Astrocyte of the cerebellum (primary cell): Measurements from ENCODE around the gene PLA2G5.

Experiments
- DNase-seq: peaks from one replicate; pipeline ENCODE4 v3.0.0-alpha.2; 2011; ENCODE audit warnings: low read depth
- H3K4me3 ChIP-seq: 2 replicates; pipeline ENCODE4 v1.5.1; 2011; ENCODE audit warnings: mild to moderate bottlenecking, low read depth, low read length, moderate library complexity
- CTCF ChIP-seq: IDR thresholded peaks from 2 replicates; pipeline ENCODE4 v1.5.1; 2012; ENCODE audit warnings: low read length, low read depth, moderate library complexity, mild to moderate bottlenecking; ENCODE audit errors: missing control alignments
- in situ Hi-C: cut with HindIII; loops from 2 replicates; pipeline ENCODE4 v1.10.0; 2017; ENCODE audit warnings: low sequenced_read_pairs

Gene PLA2G5

GRCh38 chr1:20086800-20087199, 16.8 kb downstream of the PLA2G5 start:
- in situ Hi-C loops = no loop called here
- DNase-seq = no peak
- H3K4me3 ChIP-seq = no peak overlapping the region
- no peak for TF ChIP-seq CTCF

- in situ Hi-C loops = no loop called here
- no peak for DNase-seq
- peak; percentile 10 for TF ChIP-seq CTCF
- no peak overlapping the region for H3K4me3 ChIP-seq
Measured at GRCh38 chr1:20087668-20088067, 17.7 kb downstream of the PLA2G5 start.

GRCh38 chr1:20089328-20090077, 19.5 kb downstream of the PLA2G5 start:
- no peak for DNase-seq
- no peak for TF ChIP-seq CTCF
- in situ Hi-C loops = no loop called here
- no peak overlapping the region for H3K4me3 ChIP-seq

- in situ Hi-C loops = no loop called here
- DNase-seq = no peak
- TF ChIP-seq CTCF = no peak
- no peak overlapping the region for H3K4me3 ChIP-seq
Measured at GRCh38 chr1:20090119-20090518, 20.1 kb downstream of the PLA2G5 start.

GRCh38 chr1:20090641-20091040, 20.6 kb downstream of the PLA2G5 start:
- no peak for DNase-seq
- H3K4me3 ChIP-seq = no peak overlapping the region
- TF ChIP-seq CTCF = no peak
- in situ Hi-C loops = no loop called here

- no peak for DNase-seq
- no peak overlapping the region for H3K4me3 ChIP-seq
- in situ Hi-C loops = no loop called here
- no peak for TF ChIP-seq CTCF
Measured at GRCh38 chr1:20093303-20093702, 23.3 kb downstream of the PLA2G5 start.
